GM12874 (cell line): ENCODE measurements around the gene RYK.

Experiments used
- CTCF ChIP-seq: IDR thresholded peaks from 2 replicates; pipeline ENCODE4 v1.5.1; 2011; ENCODE audit warnings: low read depth, mild to moderate bottlenecking, control low read depth, low read length, moderate library complexity; ENCODE audit not compliant: insufficient read depth

The RYK gene

GRCh38 chr3:134229038-134229437 lies 21.6 kb downstream of the RYK start:
- no peak for TF ChIP-seq CTCF

DNA sequence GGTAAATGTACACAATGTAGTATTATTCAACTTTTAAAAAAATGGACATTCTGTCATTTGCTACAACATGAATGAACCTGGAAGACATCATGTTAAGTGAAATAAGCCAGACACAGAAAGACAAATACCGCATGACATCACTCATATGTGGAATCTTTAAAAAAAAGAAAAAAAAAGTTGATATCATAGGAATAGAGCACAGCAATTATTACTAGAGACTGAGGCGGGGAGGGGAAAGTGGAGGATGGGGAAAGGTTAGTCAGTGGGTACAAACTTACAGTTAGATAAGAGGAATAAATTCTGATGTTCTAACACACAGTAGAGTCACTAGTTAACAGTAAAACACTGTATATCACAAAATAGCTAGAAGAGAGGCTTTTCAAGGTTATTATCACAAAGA lies 22.2 kb downstream of the RYK start:
- TF ChIP-seq CTCF, result no peak

- TF ChIP-seq CTCF, result no peak
These were observed 22.6 kb downstream of the RYK start for GRCh38 chr3:134228035-134228434.

- TF ChIP-seq CTCF, result no peak
These were observed 27.8 kb downstream of the RYK start for GRCh38 chr3:134222835-134223234.

- TF ChIP-seq CTCF, result no peak
These were observed 33.8 kb downstream of the RYK start for GRCh38 chr3:134216851-134217250.

- no peak for TF ChIP-seq CTCF
These were observed 34.4 kb downstream of the RYK start for GRCh38 chr3:134216191-134216764.

GRCh38 chr3:134214239-134214638 lies 36.4 kb downstream of the RYK start:
- no peak for TF ChIP-seq CTCF
